Ureter (tissue), 1 donor: ENCODE results near the gene NUDT6. TPM values are rescaled to one million over a fixed set of nuclear protein-coding genes. Genes with fewer than 3 reads are reported as not detected.
"Not testable (repeated sequence)": the region's sequence is repeated elsewhere in the genome, so short reads cannot be mapped to it uniquely, and the experiment has no call there.

Source experiments
- DNase-seq: peaks from one replicate; pipeline ENCODE4 v3.0.0-alpha.2; 2020; ENCODE audit warnings: low spot score
- total RNA-seq: library from RNA; stranded (reverse); gene quantifications from one replicate; pipeline ENCODE4 v1.2.4, GENCODE V29; 2023
- donor health status: DM: yes; HTN: yes; CAD: no.

The NUDT6 gene
- total RNA-seq, 1 donor from 2014 or later, result 9.2 TPM

- DNase-seq, result no peak
Observed at GRCh38 chr4:122875949-122876348, 46.4 kb downstream of the NUDT6 start.

- DNase-seq, result no peak
Observed at GRCh38 chr4:122873821-122874593, 48.4 kb downstream of the NUDT6 start.

GRCh38 chr4:122873146-122873545 lies 49.3 kb downstream of the NUDT6 start:
- no peak for DNase-seq

- DNase-seq, result not testable (repeated sequence)
Observed at GRCh38 chr4:122868235-122868634, 54.2 kb downstream of the NUDT6 start.

- DNase-seq, result no peak
Observed at GRCh38 chr4:122865425-122865824, 57.0 kb downstream of the NUDT6 start.

GRCh38 chr4:122863639-122864038 lies 58.8 kb downstream of the NUDT6 start:
- DNase-seq, result no peak

- no peak for DNase-seq
Observed at GRCh38 chr4:122861172-122861943, 61.0 kb downstream of the NUDT6 start.

- no peak for DNase-seq
Observed at GRCh38 chr4:122858705-122859104, 63.7 kb downstream of the NUDT6 start.

GRCh38 chr4:122857160-122857559 lies 65.2 kb downstream of the NUDT6 start:
- no peak for DNase-seq

- DNase-seq, result no peak
Observed at GRCh38 chr4:122855353-122855890, 67.0 kb downstream of the NUDT6 start.

GRCh38 chr4:122854447-122855352 lies 67.7 kb downstream of the NUDT6 start:
- DNase-seq, result no peak

GRCh38 chr4:122851568-122851967 lies 70.8 kb downstream of the NUDT6 start:
- no peak for DNase-seq

- DNase-seq, result not testable (repeated sequence)
Observed at GRCh38 chr4:122849789-122850188, 72.6 kb downstream of the NUDT6 start.

GRCh38 chr4:122847931-122848330 lies 74.5 kb downstream of the NUDT6 start:
- DNase-seq, result no peak

GRCh38 chr4:122845760-122846159 lies 76.6 kb downstream of the NUDT6 start:
- no peak for DNase-seq

- DNase-seq, result no peak
Observed at GRCh38 chr4:122845066-122845465, 77.3 kb downstream of the NUDT6 start.

GRCh38 chr4:122844391-122844790 lies 78.0 kb downstream of the NUDT6 start:
- DNase-seq, result not testable (repeated sequence)

- no peak for DNase-seq
Observed at GRCh38 chr4:122842984-122843531, 79.3 kb downstream of the NUDT6 start.
